ENCODE measurements around the gene VTI1A. TPM values are rescaled to one million over a fixed set of nuclear protein-coding genes. Genes with fewer than 3 reads are reported as not detected.

Gene VTI1A
- total and polyA plus RNA-seq, 9 donors = 7.8 to 48.2 (median 20.0) TPM

GRCh38 chr10:112433136-112433535 lies 13.9 kb upstream of the VTI1A start:
- TF ChIP-seq EP300 (IDR thresholded peaks at IDR 0.05) = no peak
- TF ChIP-seq POLR2A (IDR thresholded peaks at IDR 0.05) = no peak
- no peak for TF ChIP-seq CTCF (IDR thresholded peaks at IDR 0.05)
- WGBS, 3 donors = 92 to 94% (median 94%) methylated on average over 2 of the region's 2 CpGs
- Histone ChIP-seq H3K27me3 (no peaks in the 10 kb centered on the region), H3K27ac (no peak overlapping the region), H3K36me3 (no peaks in the 10 kb centered on the region), H3K4me1 (ENCODE audit: insufficient read depth) (no peaks in the 10 kb centered on the region), H3K9me3 (no peaks in the 10 kb centered on the region), H3K4me3 (no peak overlapping the region)
- intact Hi-C loops (cut with DNase I) = no loop called here
- DNase-seq = no peak

GRCh38 chr10:112434988-112435619 lies 11.9 kb upstream of the VTI1A start:
- WGBS, 3 donors = 84 to 86% (median 86%) methylated on average over 2 of the region's 2 CpGs
- intact Hi-C loops (cut with DNase I) = no loop called here

DNA sequence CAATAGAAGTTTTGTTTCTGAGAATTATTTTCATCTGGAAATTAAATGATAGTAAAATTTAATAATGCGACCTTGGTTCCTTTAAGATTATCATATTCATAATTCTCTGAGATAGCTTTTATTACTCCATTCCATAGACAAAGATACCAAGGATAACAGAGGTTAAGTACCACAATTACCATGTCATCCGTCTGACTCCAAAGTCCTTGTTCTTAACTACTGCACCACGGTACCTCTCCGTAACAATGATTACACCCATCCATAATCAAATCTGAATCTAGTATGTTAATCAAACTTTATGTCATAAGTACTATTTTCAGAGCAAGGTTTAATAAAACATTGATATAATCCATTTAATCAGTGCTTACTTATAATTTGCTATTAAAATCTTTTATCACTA lies 8.7 kb upstream of the VTI1A start:
- no peak for TF ChIP-seq POLR2A (IDR thresholded peaks at IDR 0.05)
- TF ChIP-seq EP300 (IDR thresholded peaks at IDR 0.05) = no peak
- TF ChIP-seq CTCF (IDR thresholded peaks at IDR 0.05) = no peak
- WGBS, 3 donors = 93% methylated on average over 4 of the region's 4 CpGs
- no peak for DNase-seq
- H3K4me3 ChIP-seq = no peak overlapping the region
- intact Hi-C loops (cut with DNase I) = no loop called here
- H3K4me1 ChIP-seq (ENCODE audit: insufficient read depth) = no peaks in the 10 kb centered on the region
- no peaks in the 10 kb centered on the region for H3K36me3 ChIP-seq
- no peak overlapping the region for H3K27ac ChIP-seq
- no peaks in the 10 kb centered on the region for H3K27me3 ChIP-seq
- no peaks in the 10 kb centered on the region for H3K9me3 ChIP-seq

More at GRCh38 chr10:112434988-112435619, 11.9 kb upstream of the VTI1A start:
- Histone ChIP-seq H3K27ac (no peak overlapping the region), H3K9me3 (no peaks in the 10 kb centered on the region), H3K27me3 (no peaks in the 10 kb centered on the region), H3K4me1 (ENCODE audit: insufficient read depth) (no peaks in the 10 kb centered on the region), H3K4me3 (no peak overlapping the region), H3K36me3 (no peaks in the 10 kb centered on the region)
- TF ChIP-seq CTCF (IDR thresholded peaks at IDR 0.05) (peak in 1 of 3 donors; percentile 10), EP300 (IDR thresholded peaks at IDR 0.05) (no peak)
- no peak for DNase-seq

GRCh38 chr10:112441520-112441919 lies 5.5 kb upstream of the VTI1A start:
- no peaks in the 10 kb centered on the region for H3K36me3 ChIP-seq
- no peaks in the 10 kb centered on the region for H3K9me3 ChIP-seq
- H3K4me1 ChIP-seq (ENCODE audit: insufficient read depth) = peaks cover 4% of the 10 kb centered on the region
- intact Hi-C loops (cut with DNase I) = loop anchor here in 1 of 4 donors (10.0 kb wide), 1 partner anchor 257 kb away; the partner anchor contains the start of gene GPAM
- no peak for TF ChIP-seq POLR2A (IDR thresholded peaks at IDR 0.05)
- TF ChIP-seq CTCF (IDR thresholded peaks at IDR 0.05) = no peak
- TF ChIP-seq EP300 (IDR thresholded peaks at IDR 0.05) = no peak
- no peak for DNase-seq
- WGBS, 3 donors = 45 to 56% (median 47%) methylated on average over 1 of the region's 1 CpG
- no peak overlapping the region for H3K27ac ChIP-seq
- no peaks in the 10 kb centered on the region for H3K27me3 ChIP-seq
- no peak overlapping the region for H3K4me3 ChIP-seq

Data from ovary (tissue), 9 donors.